ENCODE results near the gene SLC4A7. TPM values are rescaled to one million over a fixed set of nuclear protein-coding genes. Genes with fewer than 3 reads are reported as not detected.

The SLC4A7 gene
- total and polyA plus RNA-seq, 10 of the 15 experiments (the other 5 are each of a cell fraction or from before 2014, with no cell fraction given), result 4.4 to 41.4 (median 18.3) TPM

GRCh38 chr3:27449530-27450150 is 34.5 kb downstream of the SLC4A7 start:
- no peaks in the 10 kb centered on the region for H4K20me1 ChIP-seq (ENCODE audit: control insufficient read depth, insufficient read depth)
- H2AFZ ChIP-seq (ENCODE audit: control insufficient read depth, low read depth, low read length), result no peak overlapping the region
- H3K79me2 ChIP-seq (ENCODE audit: control insufficient read depth, insufficient read depth, low read length), result peaks cover 8% of the 10 kb centered on the region
- SMC1A ChIA-PET (ENCODE audit: uncharacterized antibody, unreplicated experiment), result interaction anchor here (1.0 to 1.4 kb wide), 4 partner anchors 16 to 82 kb away, joined by 3 to 5 read pairs (median 3); partner anchors contain the start of gene NEK10
- 91% methylated on average over 2 of the region's 2 CpGs for whole genome bisulfite sequencing (ENCODE audit: insufficient coverage, insufficient replicate concordance, low lambda C conversion rate, missing lambda C conversion rate)
- CTCF ChIA-PET, result interaction anchor here (1.0 to 1.6 kb wide), 2 partner anchors 9 to 18 kb away, joined by 5 to 7 read pairs; no protein-coding TSS in a partner anchor
- RAD21 ChIA-PET (ENCODE audit: unreplicated experiment), result interaction anchor here (0.9 to 1.8 kb wide), 3 partner anchors 17 to 232 kb away, joined by 3 to 8 read pairs (median 4); no protein-coding TSS in a partner anchor
- POLR2A ChIA-PET, result interaction anchor here (1.8 kb wide), 1 partner anchor 57 kb away, joined by 3 read pairs; no protein-coding TSS in a partner anchor
- BruUV-seq (replicated peaks), result no TSS peak
- ATAC-seq (no peak), FAIRE-seq (no peak), DNase-seq (ENCODE audit: low read depth, low spot score) (no peak)
- H3K9ac ChIP-seq (ENCODE audit: control insufficient read depth, insufficient read depth, low read length), result no peak overlapping the region
- H3K9me3 ChIP-seq (replicated peaks; ENCODE audit: control insufficient read depth, insufficient read depth, low read length), result no peaks in the 10 kb centered on the region
- H3K36me3 ChIP-seq (ENCODE audit: control insufficient read depth in 2 of 2, insufficient read depth in 2 of 2, low read length in 1 of 2), result peaks cover 0 to 5% of the 10 kb centered on the region in 2 experiments; a peak in 3 of 4 replicates
- H3K27ac ChIP-seq (ENCODE audit: control insufficient read depth, insufficient read depth), result no peak overlapping the region
- no peaks in the 10 kb centered on the region for H3K27me3 ChIP-seq (replicated peaks in 1 of 2; ENCODE audit: control insufficient read depth in 2 of 2, insufficient read depth in 2 of 2, low read length in 1 of 2)
- H3K4me3 ChIP-seq, result no peak overlapping the region
- intact Hi-C loops (cut with micrococcal nuclease; ENCODE audit: unreplicated experiment) (no loop called here), in situ Hi-C loops (cut with MboI) (no loop called here)
- H3K4me2 ChIP-seq (ENCODE audit: control insufficient read depth, insufficient read depth), result no peak overlapping the region
- peaks cover 6% of the 10 kb centered on the region; the same call in 1 of the 2 replicates for H3K4me1 ChIP-seq (ENCODE audit: control insufficient read depth, insufficient read depth, low read length)
- TF ChIP-seq IRF4 (IDR thresholded peaks at IDR 0.05; ENCODE audit: low read depth, low read length), result no peak
- TF ChIP-seq NR2F1 (conservative IDR thresholded peaks at IDR 0.05), result no peak
- TF ChIP-seq ZNF207 (IDR thresholded peaks at IDR 0.05; ENCODE audit: borderline replicate concordance), result no peak
- no peak for TF ChIP-seq ZNF274 (IDR thresholded peaks at IDR 0.05; ENCODE audit: insufficient read depth, insufficient read length)
- no peak for TF ChIP-seq USF2 (IDR thresholded peaks at IDR 0.05; ENCODE audit: borderline replicate concordance, low read depth, low read length)
- TF ChIP-seq HDAC6 (IDR thresholded peaks at IDR 0.05; ENCODE audit: unreplicated experiment), result no peak
- no peak for TF ChIP-seq CEBPZ (IDR thresholded peaks at IDR 0.05; ENCODE audit: low read depth, low read length)
- no peak for TF ChIP-seq RBBP5 (conservative IDR thresholded peaks at IDR 0.05)
- no peak for TF ChIP-seq POLR2AphosphoS5 (IDR thresholded peaks at IDR 0.05; ENCODE audit: low read length)
- no peak for TF ChIP-seq ETV6 (conservative IDR thresholded peaks at IDR 0.05 in 1 of 2, IDR thresholded peaks at IDR 0.05 in 1 of 2; ENCODE audit: borderline replicate concordance in 1 of 2, low read depth in 1 of 2)
- no peak for TF ChIP-seq EGR1 (IDR thresholded peaks at IDR 0.05; ENCODE audit: borderline replicate concordance in 1 of 2, low read depth in 2 of 2, low read length in 2 of 2)
- no peak for TF ChIP-seq ZBTB4 (CRISPR knock-in tag; IDR thresholded peaks at IDR 0.05)
- no peak for TF ChIP-seq RCOR1 (conservative IDR thresholded peaks at IDR 0.05; ENCODE audit: low read depth, low read length)
- no peak for TF ChIP-seq USF1 (IDR thresholded peaks at IDR 0.05; ENCODE audit: borderline replicate concordance, extremely low read length, insufficient read depth, low read depth, low read length)
- no peak for TF ChIP-seq RELA (IDR thresholded peaks at IDR 0.05; ENCODE audit: borderline replicate concordance, partially characterized antibody)

Data from GM12878 (cell line).